Neuronal stem cell (in vitro differentiated cells): ENCODE measurements around the gene GOLGA6L22. TPM values are rescaled to one million over a fixed set of nuclear protein-coding genes. Genes with fewer than 3 reads are reported as not detected.
"Not testable (repeated sequence)": the region's sequence is repeated elsewhere in the genome, so short reads cannot be mapped to it uniquely, and the experiment has no call there.

Source experiments
- DNase-seq: peaks from one replicate; pipeline ENCODE4 v3.0.0-alpha.2; 2013; ENCODE audit warnings: low spot score
- H2AFZ ChIP-seq: one replicate; pipeline ENCODE4 v1.6.1; 2013; ENCODE audit warnings: mild to moderate bottlenecking, low read length, inconsistent platforms
- H2AK5ac ChIP-seq: 2 replicates; pipeline ENCODE4 v1.6.1; 2013; ENCODE audit warnings: low read depth, mild to moderate bottlenecking, inconsistent platforms, low read length, moderate library complexity, mixed read lengths
- H2BK120ac ChIP-seq: 2 replicates; pipeline ENCODE4 v1.6.1; 2013; ENCODE audit warnings: low read depth, mild to moderate bottlenecking, inconsistent platforms, low read length, moderate library complexity, mixed read lengths
- H2BK12ac ChIP-seq: one replicate; pipeline ENCODE4 v1.6.1; 2013; ENCODE audit warnings: low read length, inconsistent platforms
- H2BK15ac ChIP-seq: 2 replicates; pipeline ENCODE4 v1.6.1; 2013; ENCODE audit warnings: mild to moderate bottlenecking, low read length, inconsistent platforms, mixed read lengths
- H2BK5ac ChIP-seq: one replicate; pipeline ENCODE4 v1.6.1; 2013; ENCODE audit warnings: inconsistent platforms, mild to moderate bottlenecking, low read length, moderate library complexity
- H3K14ac ChIP-seq: one replicate; pipeline ENCODE4 v1.6.1; 2013; ENCODE audit warnings: low read length, inconsistent platforms
- H3K18ac ChIP-seq: 2 replicates; pipeline ENCODE4 v1.6.1; 2013; ENCODE audit warnings: low read length, inconsistent platforms
- H3K23ac ChIP-seq: 2 replicates; pipeline ENCODE4 v1.6.1; 2013; ENCODE audit warnings: low read depth, mild to moderate bottlenecking, mixed read lengths, low read length, inconsistent platforms; ENCODE audit not compliant: poor library complexity
- H3K27ac ChIP-seq: replicated peaks from 3 replicates; pipeline ENCODE4 v1.5.1; 2013; ENCODE audit warnings: low read length, inconsistent platforms
- H3K27me3 ChIP-seq, 3 experiments: 2 replicates each; pipeline ENCODE4 v1.6.1; 2013; ENCODE audit warnings: low read length in 3 of 3, mild to moderate bottlenecking in 2 of 3, inconsistent platforms in 1 of 3, low read depth in 1 of 3, mixed read lengths in 1 of 3, moderate library complexity in 1 of 3; ENCODE audit not compliant: control insufficient read depth in 3 of 3, insufficient read depth in 3 of 3
- H3K36me3 ChIP-seq, 2 donors: replicated peaks in 1 of 2; 2 replicates each; pipeline ENCODE4 v1.6.1; 2013; ENCODE audit warnings: low read length in 2 of 2; ENCODE audit not compliant: control insufficient read depth in 2 of 2, insufficient read depth in 2 of 2
- H3K4ac ChIP-seq: 2 replicates; pipeline ENCODE4 v1.6.1; 2013; ENCODE audit warnings: inconsistent platforms, mild to moderate bottlenecking, low read length, moderate library complexity
- H3K4me1 ChIP-seq, 2 donors: 1 replicate in 1 of 2; 2 replicates in 1 of 2; pipeline ENCODE4 v1.6.1; 2013; ENCODE audit warnings: low read length in 2 of 2, low read depth in 1 of 2; ENCODE audit not compliant: control insufficient read depth in 2 of 2, insufficient read depth in 1 of 2
- H3K4me2 ChIP-seq: one replicate; pipeline ENCODE4 v1.6.1; 2013; ENCODE audit warnings: mild to moderate bottlenecking, low read length, inconsistent platforms; ENCODE audit not compliant: insufficient read depth, poor library complexity, severe bottlenecking
- H3K4me3 ChIP-seq, 2 donors: 2 replicates each; pipeline ENCODE4 v1.5.1; 2013; ENCODE audit warnings: low read length in 2 of 2, mild to moderate bottlenecking in 2 of 2, inconsistent platforms in 1 of 2, moderate library complexity in 1 of 2
- H3K79me1 ChIP-seq: one replicate; pipeline ENCODE4 v1.6.1; 2013; ENCODE audit warnings: low read depth, mild to moderate bottlenecking, inconsistent platforms, low read length, moderate library complexity
- H3K9ac ChIP-seq: one replicate; pipeline ENCODE4 v1.6.1; 2013; ENCODE audit warnings: mild to moderate bottlenecking, low read depth, low read length, inconsistent platforms; ENCODE audit not compliant: poor library complexity
- H3K9me3 ChIP-seq, 2 donors: replicated peaks in 1 of 2; 2 replicates each; pipeline versions ENCODE3 to v1.6.1; 2013; ENCODE audit warnings: low read length in 2 of 2, mild to moderate bottlenecking in 2 of 2, inconsistent platforms in 1 of 2, low read depth in 1 of 2, mixed read lengths in 1 of 2, moderate library complexity in 1 of 2; ENCODE audit not compliant: control insufficient read depth in 2 of 2, insufficient read depth in 1 of 2
- H4K8ac ChIP-seq: one replicate; pipeline ENCODE4 v1.6.1; 2013; ENCODE audit warnings: low read depth, mild to moderate bottlenecking, inconsistent platforms, low read length, moderate library complexity
- H4K91ac ChIP-seq: one replicate; pipeline ENCODE4 v1.6.1; 2013; ENCODE audit warnings: low read length, low read depth, mild to moderate bottlenecking, inconsistent platforms; ENCODE audit not compliant: poor library complexity
- WGBS, 2 donors: extraction: QIAGEN DNeasy Blood & Tissue Kit; methylation state at CpG; one replicate each; pipeline ENCODE4 v1.1.7; 2013; ENCODE audit warnings: missing lambda C conversion rate in 2 of 2, mixed read lengths in 1 of 2; ENCODE audit not compliant: insufficient read length in 2 of 2, insufficient replicate concordance in 1 of 2; ENCODE audit errors: extremely low coverage in 2 of 2; 5-methylcytosine and 5-hydroxymethylcytosine counted together
- polyA plus RNA-seq, 2 experiments: library from polyadenylated mRNA; stranded (reverse); fragments of 200-250 nt; gene quantifications; one replicate each; pipeline ENCODE4 v1.2.3, GENCODE V29; 2013

GOLGA6L22 gene
- not detected for polyA plus RNA-seq (2013, experiment 1 of 2)
- polyA plus RNA-seq (2013, experiment 2 of 2) = not detected

- not testable (repeated sequence) for H2BK12ac ChIP-seq, H3K23ac ChIP-seq, H3K4me2 ChIP-seq, H2AK5ac ChIP-seq, H2AFZ ChIP-seq, H2BK5ac ChIP-seq, DNase-seq, H3K27me3 ChIP-seq, H3K27ac ChIP-seq, H3K9me3 ChIP-seq, H3K18ac ChIP-seq, H3K4ac ChIP-seq, H2BK15ac ChIP-seq, H3K14ac ChIP-seq, H4K91ac ChIP-seq, H3K36me3 ChIP-seq, H3K79me1 ChIP-seq, H3K9ac ChIP-seq, H2BK120ac ChIP-seq, H3K4me1 ChIP-seq, H3K4me3 ChIP-seq, H4K8ac ChIP-seq
- WGBS, 2 donors = no CpG with 5 or more reads among the region's 7 CpGs
These were observed at the start of gene GOLGA6L22 for GRCh38 chr15:22458603-22459002. Gene GOLGA6L22 (plus strand): TSS chr15:22458903. CDS start chr15:22458994, 91 bp downstream.

- not testable (repeated sequence) for H3K27ac ChIP-seq, H3K9ac ChIP-seq, H3K23ac ChIP-seq, H3K18ac ChIP-seq, H2AK5ac ChIP-seq, H2BK12ac ChIP-seq, H2AFZ ChIP-seq, H2BK5ac ChIP-seq, H3K4me1 ChIP-seq, H3K36me3 ChIP-seq, H3K79me1 ChIP-seq, H4K91ac ChIP-seq, H2BK15ac ChIP-seq, H3K27me3 ChIP-seq, H4K8ac ChIP-seq, DNase-seq, H3K4me3 ChIP-seq, H2BK120ac ChIP-seq, H3K9me3 ChIP-seq, H3K4me2 ChIP-seq, H3K4ac ChIP-seq, H3K14ac ChIP-seq
- no CpG with 5 or more reads among the region's 19 CpGs for WGBS, 2 donors
These were observed 41.4 kb upstream of the GOLGA6L22 start for GRCh38 chr15:22417288-22417687.

- H2BK120ac ChIP-seq, H3K27ac ChIP-seq, H3K9ac ChIP-seq, H3K18ac ChIP-seq, H3K9me3 ChIP-seq, H3K4me3 ChIP-seq, H2BK15ac ChIP-seq, H2AK5ac ChIP-seq, H2BK5ac ChIP-seq, H3K14ac ChIP-seq, DNase-seq, H3K36me3 ChIP-seq, H2AFZ ChIP-seq, H3K79me1 ChIP-seq, H3K23ac ChIP-seq, H3K4me1 ChIP-seq, H3K27me3 ChIP-seq, H2BK12ac ChIP-seq, H3K4ac ChIP-seq, H4K8ac ChIP-seq, H4K91ac ChIP-seq, H3K4me2 ChIP-seq: not testable (repeated sequence)
- no CpG with 5 or more reads among the region's 22 CpGs for WGBS, 2 donors
These were observed 40.9 kb upstream of the GOLGA6L22 start for GRCh38 chr15:22417795-22418194.

GRCh38 chr15:22418212-22418611, 40.5 kb upstream of the GOLGA6L22 start:
- not testable (repeated sequence) for H3K79me1 ChIP-seq, H4K8ac ChIP-seq, H3K9me3 ChIP-seq, H2AFZ ChIP-seq, H3K18ac ChIP-seq, H3K4me2 ChIP-seq, H2BK5ac ChIP-seq, H2AK5ac ChIP-seq, H3K4me3 ChIP-seq, H3K23ac ChIP-seq, H3K9ac ChIP-seq, H3K4ac ChIP-seq, H2BK12ac ChIP-seq, H2BK120ac ChIP-seq, DNase-seq, H3K27ac ChIP-seq, H3K14ac ChIP-seq, H3K4me1 ChIP-seq, H4K91ac ChIP-seq, H3K27me3 ChIP-seq, H2BK15ac ChIP-seq, H3K36me3 ChIP-seq
- WGBS, 2 donors = no CpG with 5 or more reads among the region's 29 CpGs
